PC-3 (cell line): ENCODE data around the gene TIE1.

Source experiments
- EZH2 ChIP-seq: fragments of 300-600 bp; sonication (generic); IDR thresholded peaks from one replicate; pipeline ENCODE4 v1.6.1; 2017; ENCODE audit warnings: antibody characterized with exemption, mild to moderate bottlenecking, low read length; ENCODE audit not compliant: unreplicated experiment
- TF ChIP-seq, protein P1 (sequence below): fragments of 300-600 bp; sonication (generic); conservative IDR thresholded peaks from 2 replicates; pipeline ENCODE4 v1.5.1; 2017; ENCODE audit warnings: antibody characterized with exemption, low read depth, mild to moderate bottlenecking, low read length

DNA sequence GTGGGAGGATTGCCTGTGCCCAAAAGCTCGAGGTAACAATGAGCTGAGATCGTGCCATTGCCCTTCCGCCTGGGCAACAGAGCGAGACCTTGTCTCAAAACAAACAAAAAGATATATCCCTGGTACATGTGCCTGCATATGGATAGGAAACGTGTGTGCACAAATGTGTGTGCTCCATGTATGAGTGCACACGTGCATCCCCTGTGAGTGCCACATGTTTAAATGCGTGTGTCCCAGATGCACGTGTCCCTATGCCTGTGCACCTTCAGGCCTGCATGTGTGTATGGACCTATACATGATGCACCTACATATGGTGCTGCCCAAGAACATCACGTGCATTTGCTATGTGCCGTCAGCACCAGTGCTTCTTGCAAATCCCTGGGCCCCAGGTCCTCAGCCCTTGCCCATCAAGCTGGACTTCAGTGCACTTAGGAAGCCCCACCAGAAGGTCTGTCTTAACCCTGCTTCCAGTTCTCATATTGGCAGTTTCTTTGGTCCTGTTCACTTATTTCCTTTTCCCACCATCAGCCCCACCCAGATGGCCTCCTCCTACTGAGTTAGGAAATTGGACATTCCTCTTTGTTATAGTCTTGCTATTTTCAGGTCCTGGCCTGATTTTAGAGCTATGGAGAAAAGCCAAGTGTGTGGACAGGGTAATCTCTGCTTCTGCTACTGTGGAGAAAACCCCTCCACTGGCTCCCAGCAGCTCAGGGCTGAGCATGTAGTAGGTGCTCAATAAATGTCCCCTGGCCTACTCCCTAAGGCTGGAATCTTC, 15.4 kb downstream of the TIE1 start:
- TF ChIP-seq, protein P1, sequence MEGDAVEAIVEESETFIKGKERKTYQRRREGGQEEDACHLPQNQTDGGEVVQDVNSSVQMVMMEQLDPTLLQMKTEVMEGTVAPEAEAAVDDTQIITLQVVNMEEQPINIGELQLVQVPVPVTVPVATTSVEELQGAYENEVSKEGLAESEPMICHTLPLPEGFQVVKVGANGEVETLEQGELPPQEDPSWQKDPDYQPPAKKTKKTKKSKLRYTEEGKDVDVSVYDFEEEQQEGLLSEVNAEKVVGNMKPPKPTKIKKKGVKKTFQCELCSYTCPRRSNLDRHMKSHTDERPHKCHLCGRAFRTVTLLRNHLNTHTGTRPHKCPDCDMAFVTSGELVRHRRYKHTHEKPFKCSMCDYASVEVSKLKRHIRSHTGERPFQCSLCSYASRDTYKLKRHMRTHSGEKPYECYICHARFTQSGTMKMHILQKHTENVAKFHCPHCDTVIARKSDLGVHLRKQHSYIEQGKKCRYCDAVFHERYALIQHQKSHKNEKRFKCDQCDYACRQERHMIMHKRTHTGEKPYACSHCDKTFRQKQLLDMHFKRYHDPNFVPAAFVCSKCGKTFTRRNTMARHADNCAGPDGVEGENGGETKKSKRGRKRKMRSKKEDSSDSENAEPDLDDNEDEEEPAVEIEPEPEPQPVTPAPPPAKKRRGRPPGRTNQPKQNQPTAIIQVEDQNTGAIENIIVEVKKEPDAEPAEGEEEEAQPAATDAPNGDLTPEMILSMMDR = no peak
- TF ChIP-seq EZH2 = no peak
